ENCODE results near the gene PIGT. TPM values are rescaled to one million over a fixed set of nuclear protein-coding genes. Genes with fewer than 3 reads are reported as not detected.

Gene PIGT
- total RNA-seq, 2 donors from 2014 or later = 83.3 to 90.1 TPM

DNA sequence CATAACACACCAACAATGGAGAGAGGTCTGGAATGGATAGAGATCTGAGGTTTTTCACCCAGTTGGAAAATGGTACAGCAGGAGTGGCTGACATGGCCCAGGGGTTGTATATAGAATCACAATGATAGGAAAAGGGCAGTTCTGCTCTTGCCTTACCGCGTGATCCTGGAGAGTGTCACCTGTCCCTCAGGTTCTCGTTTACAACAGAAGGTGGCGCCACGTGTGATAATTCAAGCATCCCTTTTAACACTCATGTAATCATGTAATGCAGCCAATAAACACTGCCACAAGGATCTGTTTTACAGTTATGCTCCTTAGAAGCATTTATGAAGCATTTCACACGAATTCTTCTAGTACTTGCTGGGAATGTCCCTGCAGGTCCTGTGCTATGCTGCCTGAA is 40.7 kb downstream of the PIGT start:
- Mint-ChIP-seq H3K27me3 (ENCODE audit: insufficient read depth) (peaks cover 9% of the 10 kb centered on the region), H3K27ac (no peak overlapping the region), H3K36me3 (ENCODE audit: low read depth) (no peaks in the 10 kb centered on the region), H3K9me3 (no peaks in the 10 kb centered on the region), H3K4me1 (peaks cover 2% of the 10 kb centered on the region), H3K4me3 (no peak overlapping the region)
- peaks cover 20% of the 10 kb centered on the region for H3K27me3 ChIP-seq (ENCODE audit: control insufficient read depth, insufficient read depth, low read length, poor library complexity, severe bottlenecking)
- peak; percentile 85 for TF ChIP-seq CTCF (conservative IDR thresholded peaks at IDR 0.05)
- H3K27ac ChIP-seq (ENCODE audit: low read depth, low read length) = no peak overlapping the region
- H3K4me3 ChIP-seq (ENCODE audit: low read length) = no peak overlapping the region
- 17 to 20% methylated on average over 4 to 6 of the region's 6 CpGs for WGBS, 2 experiments (ENCODE audit: insufficient coverage in 1 of 2, insufficient read length in 1 of 2)
- H3K4me1 ChIP-seq (ENCODE audit: control insufficient read depth, insufficient read depth, low read length) = no peaks in the 10 kb centered on the region
- no peaks in the 10 kb centered on the region for H3K9me3 ChIP-seq (ENCODE audit: control insufficient read depth, low read length)
- no peaks in the 10 kb centered on the region for H3K36me3 ChIP-seq (ENCODE audit: control insufficient read depth, insufficient read depth, low read length)
- DNase-seq = peak; percentile 89
- H3K9ac ChIP-seq (ENCODE audit: extremely low read depth, low read length, poor library complexity, severe bottlenecking) = no peak overlapping the region

DNA sequence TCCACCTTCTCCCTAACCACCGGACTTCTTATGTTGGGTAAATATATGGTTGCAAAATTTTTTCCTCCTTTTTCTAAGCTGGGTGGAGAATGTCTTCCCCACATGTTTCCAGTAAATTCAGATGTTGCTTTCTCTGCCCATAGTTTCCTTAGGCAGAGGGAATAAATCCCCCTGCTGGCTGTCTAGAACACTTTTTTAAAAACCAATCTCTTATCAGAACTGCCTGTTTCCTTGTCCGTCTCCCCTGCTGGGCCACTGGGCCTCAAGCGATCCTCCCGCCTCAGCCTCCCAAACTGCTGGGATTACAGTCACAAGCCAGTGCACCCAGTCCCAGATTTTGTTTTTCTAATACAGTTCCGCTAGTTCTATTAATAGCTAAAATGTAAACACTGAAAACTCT is 43.7 kb downstream of the PIGT start:
- Mint-ChIP-seq H3K27ac (no peak overlapping the region), H3K4me3 (no peak overlapping the region), H3K36me3 (ENCODE audit: low read depth) (no peaks in the 10 kb centered on the region), H3K9me3 (no peaks in the 10 kb centered on the region), H3K4me1 (peaks cover 2% of the 10 kb centered on the region), H3K27me3 (ENCODE audit: insufficient read depth) (peaks cover 17% of the 10 kb centered on the region)
- H3K9ac ChIP-seq (ENCODE audit: extremely low read depth, low read length, poor library complexity, severe bottlenecking) = no peak overlapping the region
- H3K36me3 ChIP-seq (ENCODE audit: control insufficient read depth, insufficient read depth, low read length) = no peaks in the 10 kb centered on the region
- 80 to 96% methylated on average over 1 to 4 of the region's 5 CpGs for WGBS, 2 experiments (ENCODE audit: insufficient coverage in 1 of 2, insufficient read length in 1 of 2)
- peaks cover 7% of the 10 kb centered on the region for H3K4me1 ChIP-seq (ENCODE audit: control insufficient read depth, insufficient read depth, low read length)
- H3K4me3 ChIP-seq (ENCODE audit: low read length) = no peak overlapping the region
- H3K27me3 ChIP-seq (ENCODE audit: control insufficient read depth, insufficient read depth, low read length, poor library complexity, severe bottlenecking) = peaks cover 37% of the 10 kb centered on the region
- peak; percentile 52 for TF ChIP-seq CTCF (conservative IDR thresholded peaks at IDR 0.05)
- no peaks in the 10 kb centered on the region for H3K9me3 ChIP-seq (ENCODE audit: control insufficient read depth, low read length)
- no peak overlapping the region for H3K27ac ChIP-seq (ENCODE audit: low read depth, low read length)
- no peak for DNase-seq

DNA sequence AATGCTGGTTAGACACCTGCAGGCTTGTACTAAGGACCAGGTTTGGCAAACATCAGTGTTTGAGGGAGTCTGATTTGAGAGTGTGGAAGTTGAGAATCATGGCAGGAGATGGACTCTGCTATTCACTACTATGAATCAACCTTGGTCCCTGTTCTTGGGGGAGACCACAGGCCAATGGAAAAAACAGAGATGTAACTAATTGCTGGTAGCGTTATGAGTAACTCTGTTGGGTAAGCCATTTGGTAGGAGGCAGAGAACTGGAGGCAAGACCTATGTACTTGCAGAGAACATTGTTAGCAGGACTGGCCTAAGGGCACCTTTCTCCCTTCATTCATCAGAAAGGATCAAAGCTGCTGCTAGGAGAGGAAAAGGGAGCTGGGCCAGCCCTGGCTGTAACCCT is 45.3 kb downstream of the PIGT start:
- Histone ChIP-seq H3K27ac (ENCODE audit: low read depth, low read length) (no peak overlapping the region), H3K9ac (ENCODE audit: extremely low read depth, low read length, poor library complexity, severe bottlenecking) (no peak overlapping the region), H3K9me3 (ENCODE audit: control insufficient read depth, low read length) (no peaks in the 10 kb centered on the region), H3K27me3 (ENCODE audit: control insufficient read depth, insufficient read depth, low read length, poor library complexity, severe bottlenecking) (peaks cover 45% of the 10 kb centered on the region), H3K4me3 (ENCODE audit: low read length) (no peak overlapping the region), H3K4me1 (ENCODE audit: control insufficient read depth, insufficient read depth, low read length) (peaks cover 9% of the 10 kb centered on the region), H3K36me3 (ENCODE audit: control insufficient read depth, insufficient read depth, low read length) (no peaks in the 10 kb centered on the region)
- 93 to 100% methylated on average over 1 of the region's 1 CpG for WGBS, 2 experiments (ENCODE audit: insufficient coverage in 1 of 2, insufficient read length in 1 of 2)
- Mint-ChIP-seq H3K9me3 (no peaks in the 10 kb centered on the region), H3K27me3 (ENCODE audit: insufficient read depth) (peaks cover 17% of the 10 kb centered on the region), H3K4me1 (peaks cover 7% of the 10 kb centered on the region), H3K36me3 (ENCODE audit: low read depth) (no peaks in the 10 kb centered on the region), H3K27ac (no peak overlapping the region), H3K4me3 (no peak overlapping the region)
- TF ChIP-seq CTCF (conservative IDR thresholded peaks at IDR 0.05) = no peak
- DNase-seq = no peak

All from endodermal cell (in vitro differentiated cells).